Peyer's patch (tissue), 4 donors: Measurements from ENCODE around the gene ELP2. TPM values are rescaled to one million over a fixed set of nuclear protein-coding genes. Genes with fewer than 3 reads are reported as not detected.
"Not testable (repeated sequence)": the region's sequence is repeated elsewhere in the genome, so short reads cannot be mapped to it uniquely, and the experiment has no call there.

Source experiments
- DNase-seq, 3 donors: peaks; one replicate each; pipeline ENCODE4 v3.0.0-alpha.2; 2017 to 2019
- H3K27ac ChIP-seq, 4 donors: fragments of 200-600 bp; sonication (generic); one replicate each; pipeline ENCODE4 v1.5.1; 2016 to 2019
- H3K27me3 ChIP-seq, 2 donors: fragments of 200-600 bp; sonication (generic); one replicate each; pipeline ENCODE4 v1.5.1; 2019
- H3K36me3 ChIP-seq, 3 donors: fragments of 200-600 bp; sonication (generic); one replicate each; pipeline ENCODE4 v1.5.1; 2016 to 2019
- H3K4me1 ChIP-seq, 4 donors: fragments of 200-600 bp; sonication (generic); one replicate each; pipeline ENCODE4 v1.5.1; 2016 to 2019
- H3K4me3 ChIP-seq, 4 donors: fragments of 200-600 bp; sonication (generic); 1 replicate in 3 of 4; 2 replicates in 1 of 4; pipeline ENCODE4 v1.5.1; 2016 to 2019; ENCODE audit warnings: mild to moderate bottlenecking in 1 of 4
- H3K9me3 ChIP-seq, 4 donors: fragments of 200-600 bp; sonication (generic); one replicate each; pipeline ENCODE4 v1.5.1; 2016 to 2019; ENCODE audit warnings: mild to moderate bottlenecking in 1 of 4
- POLR2A ChIP-seq, 2 donors: fragments of 450-650 bp; IDR thresholded peaks; one replicate each; pipeline ENCODE4 v1.5.1; 2017; ENCODE audit warnings: antibody characterized with exemption in 2 of 2, mild to moderate bottlenecking in 2 of 2, moderate library complexity in 2 of 2
- total RNA-seq, 4 donors: library from RNA; depleted of rRNA; stranded (reverse); fragments of >200 nt; gene quantifications; one replicate each; pipeline ENCODE4 v1.1.0, GENCODE V29; 2016
- TF ChIP-seq, protein P1 (sequence below), 6 experiments: fragments of 450-650 bp in 4 of 6; fragments of 200-600 bp in 2 of 6; sonication (generic) in 1 of 6; IDR thresholded peaks; one replicate each; pipeline ENCODE4 v1.5.1; 2017 to 2019; ENCODE audit warnings: antibody characterized with exemption in 6 of 6, mild to moderate bottlenecking in 3 of 6, moderate library complexity in 1 of 6

ELP2 gene, protein sequence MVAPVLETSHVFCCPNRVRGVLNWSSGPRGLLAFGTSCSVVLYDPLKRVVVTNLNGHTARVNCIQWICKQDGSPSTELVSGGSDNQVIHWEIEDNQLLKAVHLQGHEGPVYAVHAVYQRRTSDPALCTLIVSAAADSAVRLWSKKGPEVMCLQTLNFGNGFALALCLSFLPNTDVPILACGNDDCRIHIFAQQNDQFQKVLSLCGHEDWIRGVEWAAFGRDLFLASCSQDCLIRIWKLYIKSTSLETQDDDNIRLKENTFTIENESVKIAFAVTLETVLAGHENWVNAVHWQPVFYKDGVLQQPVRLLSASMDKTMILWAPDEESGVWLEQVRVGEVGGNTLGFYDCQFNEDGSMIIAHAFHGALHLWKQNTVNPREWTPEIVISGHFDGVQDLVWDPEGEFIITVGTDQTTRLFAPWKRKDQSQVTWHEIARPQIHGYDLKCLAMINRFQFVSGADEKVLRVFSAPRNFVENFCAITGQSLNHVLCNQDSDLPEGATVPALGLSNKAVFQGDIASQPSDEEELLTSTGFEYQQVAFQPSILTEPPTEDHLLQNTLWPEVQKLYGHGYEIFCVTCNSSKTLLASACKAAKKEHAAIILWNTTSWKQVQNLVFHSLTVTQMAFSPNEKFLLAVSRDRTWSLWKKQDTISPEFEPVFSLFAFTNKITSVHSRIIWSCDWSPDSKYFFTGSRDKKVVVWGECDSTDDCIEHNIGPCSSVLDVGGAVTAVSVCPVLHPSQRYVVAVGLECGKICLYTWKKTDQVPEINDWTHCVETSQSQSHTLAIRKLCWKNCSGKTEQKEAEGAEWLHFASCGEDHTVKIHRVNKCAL
- total RNA-seq, result 10 to 100 TPM; 41.2 to 74.6 (median 55.7) TPM

- peak; percentile 96 to 98 (median 97) for DNase-seq
- Histone ChIP-seq H3K4me3 (peak within 1 kb of the TSS; percentile 75 to 88 (median 82)), H3K4me1 (peaks cover 0 to 19% (median 16%) of the 10 kb centered on the region in 4 donors), H3K36me3 (peaks cover 0 to 8% (median 0%) of the 10 kb centered on the region in 3 donors), H3K27me3 (no peaks in the 10 kb centered on the region), H3K27ac (peak within 1 kb of the TSS; percentile 97 to 100 (median 98)), H3K9me3 (no peaks in the 10 kb centered on the region)
- peak; percentile 29 to 53 for TF ChIP-seq POLR2A (IDR thresholded peaks at IDR 0.05)
- TF ChIP-seq, protein P1, sequence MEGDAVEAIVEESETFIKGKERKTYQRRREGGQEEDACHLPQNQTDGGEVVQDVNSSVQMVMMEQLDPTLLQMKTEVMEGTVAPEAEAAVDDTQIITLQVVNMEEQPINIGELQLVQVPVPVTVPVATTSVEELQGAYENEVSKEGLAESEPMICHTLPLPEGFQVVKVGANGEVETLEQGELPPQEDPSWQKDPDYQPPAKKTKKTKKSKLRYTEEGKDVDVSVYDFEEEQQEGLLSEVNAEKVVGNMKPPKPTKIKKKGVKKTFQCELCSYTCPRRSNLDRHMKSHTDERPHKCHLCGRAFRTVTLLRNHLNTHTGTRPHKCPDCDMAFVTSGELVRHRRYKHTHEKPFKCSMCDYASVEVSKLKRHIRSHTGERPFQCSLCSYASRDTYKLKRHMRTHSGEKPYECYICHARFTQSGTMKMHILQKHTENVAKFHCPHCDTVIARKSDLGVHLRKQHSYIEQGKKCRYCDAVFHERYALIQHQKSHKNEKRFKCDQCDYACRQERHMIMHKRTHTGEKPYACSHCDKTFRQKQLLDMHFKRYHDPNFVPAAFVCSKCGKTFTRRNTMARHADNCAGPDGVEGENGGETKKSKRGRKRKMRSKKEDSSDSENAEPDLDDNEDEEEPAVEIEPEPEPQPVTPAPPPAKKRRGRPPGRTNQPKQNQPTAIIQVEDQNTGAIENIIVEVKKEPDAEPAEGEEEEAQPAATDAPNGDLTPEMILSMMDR (IDR thresholded peaks at IDR 0.05), result no peak
Measured at GRCh38 chr18:36129300-36130038, at the start of gene ELP2, which contains the start of gene SLC39A6. ELP2 (plus strand) TSS chr18:36129899; CDS start chr18:36129934, 35 bp downstream. SLC39A6 (minus strand) TSS chr18:36129340; CDS start chr18:36127007, 2,333 bp downstream.

DNA sequence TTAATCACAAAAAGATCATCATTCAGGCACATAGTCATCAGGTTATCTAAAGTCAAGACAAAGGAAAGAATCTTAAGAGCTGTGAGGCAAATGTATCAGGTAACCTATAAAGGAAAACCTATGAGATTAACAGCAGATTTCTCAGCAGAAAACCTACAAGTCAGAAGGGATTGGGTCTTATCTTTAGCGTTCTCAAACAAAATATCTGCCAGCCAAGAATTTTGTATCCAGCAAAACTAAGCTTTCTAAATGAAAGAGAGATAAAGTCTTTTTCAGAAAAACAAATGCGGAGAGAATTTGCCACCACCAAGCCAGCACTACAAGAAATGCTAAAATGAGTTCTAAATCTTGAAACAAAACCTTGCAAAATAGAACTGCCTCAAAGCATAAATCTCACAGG lies 48.6 kb upstream of the ELP2 start:
- not testable (repeated sequence) for H3K27ac ChIP-seq, H3K9me3 ChIP-seq, H3K4me1 ChIP-seq, DNase-seq, H3K4me3 ChIP-seq, H3K27me3 ChIP-seq, H3K36me3 ChIP-seq

- Histone ChIP-seq H3K27me3 (no peaks in the 10 kb centered on the region), H3K27ac (no peak overlapping the region), H3K36me3 (no peaks in the 10 kb centered on the region), H3K4me3 (no peak overlapping the region), H3K9me3 (no peaks in the 10 kb centered on the region), H3K4me1 (no peaks in the 10 kb centered on the region)
- DNase-seq, result no peak
- no peak for TF ChIP-seq POLR2A (IDR thresholded peaks at IDR 0.05)
- TF ChIP-seq, protein P1 (IDR thresholded peaks at IDR 0.05), result no peak
Measured at GRCh38 chr18:36083729-36084128, 46.0 kb upstream of the ELP2 start.

DNA sequence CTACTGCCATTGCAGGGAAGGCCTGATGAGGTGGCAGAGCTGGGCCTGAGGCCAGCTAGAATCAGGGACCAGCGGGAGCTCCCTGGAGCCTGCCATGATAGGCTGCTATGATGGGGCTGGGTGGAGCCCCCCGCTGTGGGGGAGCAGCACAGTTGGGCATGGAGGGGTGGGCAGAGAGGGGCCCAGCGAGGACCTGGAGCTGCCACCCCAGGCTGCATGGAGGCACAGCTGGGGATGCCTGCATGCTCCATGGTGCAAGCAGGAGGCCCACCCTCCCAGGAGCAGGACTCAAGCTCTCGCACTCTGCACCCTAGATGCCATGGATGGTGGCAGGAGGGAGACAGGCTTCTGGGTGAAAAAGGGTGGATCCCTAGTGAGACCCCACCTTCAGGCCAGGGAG lies 44.5 kb upstream of the ELP2 start:
- Histone ChIP-seq H3K27me3 (no peaks in the 10 kb centered on the region), H3K4me3 (no peak overlapping the region), H3K27ac (no peak overlapping the region), H3K36me3 (no peaks in the 10 kb centered on the region), H3K9me3 (no peaks in the 10 kb centered on the region), H3K4me1 (no peaks in the 10 kb centered on the region)
- TF ChIP-seq, protein P1 (IDR thresholded peaks at IDR 0.05), result no peak
- no peak for TF ChIP-seq POLR2A (IDR thresholded peaks at IDR 0.05)
- no peak for DNase-seq

- DNase-seq, result no peak
- H3K9me3 ChIP-seq, result no peaks in the 10 kb centered on the region
- TF ChIP-seq, protein P1 (IDR thresholded peaks at IDR 0.05), result no peak
- no peak for TF ChIP-seq POLR2A (IDR thresholded peaks at IDR 0.05)
- no peak overlapping the region for H3K4me3 ChIP-seq
- no peaks in the 10 kb centered on the region for H3K36me3 ChIP-seq
- H3K4me1 ChIP-seq, result no peaks in the 10 kb centered on the region
- no peaks in the 10 kb centered on the region for H3K27me3 ChIP-seq
- H3K27ac ChIP-seq, result no peak overlapping the region
Measured at GRCh38 chr18:36086186-36086585, 43.5 kb upstream of the ELP2 start.
